Measurements from ENCODE around the gene ABCA3.

Gene ABCA3

DNA sequence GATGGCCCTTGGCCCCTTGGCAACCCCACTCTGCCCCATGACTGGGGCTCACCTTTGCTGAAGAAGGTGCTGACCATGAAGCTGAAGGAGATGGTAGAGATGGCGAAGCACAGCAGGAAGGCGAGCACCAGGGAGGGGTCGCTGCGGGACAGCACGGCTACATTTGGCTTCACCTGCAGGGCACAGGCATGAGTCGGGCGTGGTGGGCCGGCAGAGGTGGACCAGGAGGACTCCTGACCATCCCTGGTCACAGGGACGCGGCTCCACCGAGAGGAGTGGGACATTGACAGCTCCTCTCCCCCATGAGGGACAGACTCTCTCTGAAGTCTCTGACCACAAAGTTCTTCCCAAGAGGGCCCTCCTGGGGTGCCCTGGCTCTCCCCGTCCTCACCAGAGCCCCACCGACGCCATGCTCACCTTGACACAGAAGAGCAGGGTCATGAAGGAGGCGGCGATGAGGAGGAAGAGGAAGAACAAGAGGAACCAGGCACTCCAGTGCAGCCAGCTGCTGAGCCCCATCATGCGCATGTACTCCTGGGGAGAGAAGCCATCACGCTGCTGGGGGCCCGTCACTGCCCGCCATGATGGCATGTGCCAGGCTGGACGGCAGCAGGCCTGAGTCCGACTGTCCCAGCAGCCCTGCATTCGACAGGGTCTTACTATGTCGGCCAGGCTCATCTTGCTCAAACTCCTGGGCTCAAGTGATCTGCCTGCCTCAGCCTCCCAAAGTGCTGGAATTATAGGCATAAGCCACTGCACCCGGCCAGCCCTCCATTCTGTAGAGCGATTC is 23.1 kb downstream of the ABCA3 start:
- no peak for DNase-seq (ENCODE audit: low read depth in 2 of 3, low spot score in 1 of 3)

DNA sequence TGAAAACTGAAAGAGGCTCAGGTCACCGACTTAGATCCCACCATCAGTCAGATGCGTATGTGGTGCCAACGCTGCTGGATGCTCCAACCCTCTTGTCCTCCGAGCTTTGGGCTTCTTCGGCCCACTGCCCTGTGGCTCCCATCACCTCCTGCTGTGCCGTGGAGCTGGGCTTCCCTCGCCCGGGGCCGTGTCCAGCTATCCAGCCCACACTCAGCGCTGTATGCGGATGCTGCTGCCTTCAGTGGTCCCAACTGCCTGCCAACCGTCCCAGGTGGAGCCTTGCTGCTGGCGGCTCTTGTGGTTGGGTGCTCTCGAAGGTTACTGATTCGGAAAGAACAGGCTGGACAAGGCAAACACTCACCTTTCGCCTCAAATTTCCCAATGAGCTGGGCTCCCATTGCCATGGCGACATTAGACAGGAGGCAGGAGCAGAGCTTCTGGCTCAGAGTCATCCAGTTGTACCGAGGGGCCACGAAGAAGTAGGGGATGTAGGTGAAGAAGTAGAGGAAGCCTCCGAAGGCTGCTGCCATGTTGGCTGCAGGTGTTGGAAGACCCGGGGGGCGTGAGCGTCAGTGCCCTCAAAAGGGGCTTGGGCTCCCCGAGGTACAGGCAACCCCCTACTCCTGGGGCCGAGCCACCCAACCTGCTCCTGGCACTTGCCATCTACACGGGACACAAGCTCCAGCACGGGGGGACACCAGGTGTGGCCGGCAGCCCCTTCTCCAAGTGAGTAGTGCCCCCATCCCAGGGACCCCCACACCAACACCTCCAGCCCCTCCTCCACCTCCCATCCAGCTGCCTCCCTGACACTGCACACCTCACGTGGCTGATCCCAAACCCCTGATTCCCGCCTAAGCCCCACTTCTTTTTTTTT is 32.2 kb downstream of the ABCA3 start:
- no peak for DNase-seq (ENCODE audit: low read depth in 2 of 3, low spot score in 1 of 3)

DNA sequence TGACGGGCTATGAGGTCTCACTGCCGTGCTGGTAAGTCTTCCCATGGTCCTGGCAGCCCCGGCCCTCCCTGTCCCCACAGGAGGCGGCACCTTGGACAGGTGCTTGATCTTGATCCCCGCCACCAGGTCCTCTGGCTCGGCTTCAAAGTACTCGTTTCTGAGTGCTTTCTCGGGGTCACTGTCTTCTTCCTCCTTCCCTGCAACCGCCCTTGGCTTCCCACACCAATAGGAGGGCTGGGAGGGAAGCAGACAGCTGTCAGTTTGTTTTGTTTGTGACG is 40.7 kb downstream of the ABCA3 start:
- DNase-seq (ENCODE audit: low read depth in 2 of 3, low spot score in 1 of 3), result no peak

DNA sequence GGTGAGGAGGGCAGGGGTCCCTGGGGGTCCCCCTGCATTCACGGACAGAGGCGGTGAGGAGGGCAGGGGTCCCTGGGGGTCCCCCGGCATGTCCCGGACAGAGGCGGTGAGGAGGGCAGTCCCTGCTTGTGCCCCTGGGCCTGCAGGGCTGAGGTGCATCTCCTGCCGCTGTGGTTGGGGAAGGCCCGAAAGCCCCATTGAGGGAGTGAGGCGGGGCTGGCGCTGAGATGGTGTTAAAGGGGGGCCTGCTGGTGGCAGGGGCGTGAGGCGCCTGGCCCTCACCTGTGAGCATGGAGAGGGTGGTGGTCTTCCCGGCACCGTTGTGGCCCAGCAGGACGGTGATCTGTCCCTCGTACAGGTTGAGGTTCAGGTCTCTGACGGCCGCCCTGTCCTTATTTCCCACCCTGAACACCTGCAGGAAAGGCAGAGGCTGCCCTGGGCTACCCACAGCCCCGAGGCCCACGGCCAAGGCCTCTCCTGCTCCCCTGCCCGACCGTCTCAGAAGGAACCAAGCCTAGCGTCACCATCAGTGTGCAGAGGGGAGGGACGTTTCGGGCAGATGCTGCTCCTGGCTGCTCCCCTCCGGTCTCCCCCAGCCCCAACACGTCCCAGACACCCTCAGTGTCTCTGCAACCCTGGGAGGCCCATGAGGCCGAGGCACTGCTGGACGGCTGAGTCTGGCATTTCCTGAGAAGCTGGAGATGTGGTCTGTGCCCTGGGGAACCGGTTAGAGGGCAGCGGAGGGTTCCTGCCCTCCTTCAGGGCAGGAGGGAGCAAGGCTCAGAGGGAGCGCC is 41.2 kb downstream of the ABCA3 start:
- DNase-seq (ENCODE audit: low read depth in 2 of 3, low spot score in 1 of 3), result no peak

DNA sequence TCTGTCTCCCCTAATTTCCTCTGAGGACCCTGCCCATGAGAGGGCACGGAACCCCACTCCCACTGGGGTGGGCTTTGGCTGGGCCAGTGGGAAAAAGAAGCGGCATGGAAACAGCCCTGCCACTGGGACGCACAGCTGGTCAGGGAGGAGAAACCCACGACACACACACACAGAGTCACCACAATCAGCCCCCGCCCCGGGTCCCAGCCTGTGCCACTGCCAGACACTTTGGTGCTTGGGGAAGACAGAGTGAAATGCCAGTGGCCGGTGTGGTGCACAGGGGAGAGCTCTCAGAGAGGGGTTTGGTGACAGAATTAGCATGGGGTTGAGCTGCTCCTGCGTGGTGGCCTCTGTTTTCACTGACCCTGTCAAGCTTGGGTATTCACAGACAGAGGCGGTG is 41.9 kb downstream of the ABCA3 start:
- no peak for DNase-seq (ENCODE audit: low read depth in 2 of 3, low spot score in 1 of 3)

DNA sequence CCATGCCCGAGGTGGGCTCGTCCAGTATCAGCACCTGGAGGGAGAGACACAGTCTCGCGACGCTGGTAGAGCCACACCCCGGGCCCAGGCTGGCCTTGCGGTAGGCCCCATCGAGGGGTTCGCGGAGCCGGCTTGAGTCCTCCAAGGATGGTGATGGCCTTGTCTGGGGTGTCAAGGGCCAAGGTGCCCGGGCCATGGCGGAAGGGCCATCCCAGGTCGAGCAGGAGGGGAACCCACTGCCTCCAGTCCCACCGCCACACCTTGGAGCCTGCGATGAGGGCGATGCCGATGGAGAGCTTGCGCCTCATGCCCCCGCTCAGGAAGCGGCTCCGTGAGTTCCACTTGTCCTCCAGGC is 43.0 kb downstream of the ABCA3 start:
- DNase-seq (ENCODE audit: low read depth in 2 of 3, low spot score in 1 of 3), result no peak

DNA sequence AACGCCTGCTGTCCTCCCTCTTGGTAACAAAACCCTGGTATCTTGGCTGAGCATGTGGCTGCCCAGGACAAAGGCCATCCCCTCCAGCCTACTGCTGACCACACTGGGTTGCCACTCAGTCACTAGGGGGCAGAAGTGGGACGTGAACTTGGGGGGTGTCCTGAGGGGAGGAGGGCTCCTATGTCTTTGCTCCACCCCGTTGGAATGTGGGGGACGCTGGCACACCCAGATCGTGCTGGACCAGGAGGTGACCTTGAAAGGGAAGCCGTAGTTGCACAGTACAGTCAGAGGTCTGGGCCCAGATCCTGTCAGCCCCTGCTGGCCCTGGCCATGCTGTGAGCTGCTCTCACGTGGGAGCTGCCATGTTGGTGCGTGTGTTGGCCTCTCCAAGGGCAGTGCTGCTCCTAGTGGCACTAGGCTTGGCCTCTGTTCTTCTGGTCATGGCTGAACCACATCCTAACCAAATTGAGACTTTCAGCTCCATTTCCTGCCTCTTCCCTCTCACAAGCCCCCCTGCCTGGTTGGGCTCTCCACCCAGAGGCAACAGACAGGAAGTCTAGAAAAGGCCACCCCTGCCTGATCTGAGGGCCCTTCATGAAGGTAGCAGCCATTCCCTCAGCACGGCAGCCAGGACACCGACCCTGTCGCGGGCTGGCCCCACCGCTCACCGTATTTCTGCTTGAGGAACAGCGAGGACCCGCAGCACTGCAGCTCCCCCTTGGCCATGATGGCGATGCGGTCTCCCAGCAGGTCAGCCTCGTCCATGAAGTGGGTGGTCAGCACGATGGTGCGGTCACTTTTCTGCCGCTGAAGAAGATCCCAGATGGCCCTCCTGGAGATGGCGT is 43.6 kb downstream of the ABCA3 start:
- DNase-seq (ENCODE audit: low read depth in 2 of 3, low spot score in 1 of 3), result peak in 2 of 3 donors; percentile 5 to 7

DNA sequence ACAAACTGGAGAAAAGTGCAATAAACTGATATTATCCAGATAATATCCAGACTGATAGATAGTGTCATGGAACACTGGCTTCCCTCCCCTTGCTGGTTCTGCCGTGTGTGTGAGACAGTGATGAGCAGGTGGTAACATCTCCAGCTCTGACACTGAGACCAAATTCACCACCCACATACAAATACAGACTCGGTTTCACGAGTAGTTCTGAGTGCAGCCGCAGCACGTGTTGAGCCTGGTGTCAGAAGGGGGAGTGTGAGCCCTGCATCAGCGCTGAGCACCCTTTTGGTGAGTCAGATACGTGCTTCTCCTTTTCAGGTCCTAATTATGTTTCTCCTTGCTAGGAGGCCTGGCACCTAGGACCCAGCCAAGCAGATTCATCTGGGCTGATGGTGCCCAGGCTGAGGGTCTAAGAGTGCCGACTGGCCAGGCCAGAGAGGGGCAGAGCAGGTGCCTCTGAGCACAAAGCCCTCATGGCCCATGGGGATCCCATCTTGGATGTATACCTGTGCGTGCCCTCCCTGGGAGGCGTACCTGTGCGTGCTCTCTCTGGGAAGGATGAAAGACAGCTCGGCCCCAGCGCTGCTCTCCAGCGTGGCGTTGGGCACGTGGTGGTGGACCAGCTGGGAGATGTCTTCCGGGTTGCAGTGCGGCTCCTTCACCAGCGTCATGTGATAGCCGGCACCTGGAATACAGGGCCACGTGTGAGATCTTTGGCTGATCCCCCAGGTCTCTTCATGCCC is 45.3 kb downstream of the ABCA3 start:
- DNase-seq (ENCODE audit: low read depth in 2 of 3, low spot score in 1 of 3), result no peak

DNA sequence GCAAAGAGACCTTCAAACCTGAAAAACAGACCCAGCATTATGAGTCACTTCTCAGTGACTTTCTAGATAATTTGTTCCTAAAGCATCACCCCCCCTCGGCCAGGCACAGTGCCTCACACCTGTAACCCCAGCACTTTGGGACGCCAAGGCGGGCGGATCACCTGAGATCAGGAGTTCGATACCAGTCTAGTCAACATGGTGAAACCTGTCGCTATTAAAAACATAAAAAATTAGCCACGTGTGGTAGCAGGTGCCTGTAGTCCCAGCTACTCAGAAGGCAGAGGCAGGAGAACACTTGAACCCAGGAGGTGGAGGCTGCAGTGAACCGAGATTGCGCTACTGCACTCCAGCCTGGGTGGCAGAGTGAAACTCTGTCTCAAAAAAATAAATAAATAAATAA is 48.3 kb downstream of the ABCA3 start:
- DNase-seq (ENCODE audit: low read depth in 2 of 3, low spot score in 1 of 3), result no peak

DNA sequence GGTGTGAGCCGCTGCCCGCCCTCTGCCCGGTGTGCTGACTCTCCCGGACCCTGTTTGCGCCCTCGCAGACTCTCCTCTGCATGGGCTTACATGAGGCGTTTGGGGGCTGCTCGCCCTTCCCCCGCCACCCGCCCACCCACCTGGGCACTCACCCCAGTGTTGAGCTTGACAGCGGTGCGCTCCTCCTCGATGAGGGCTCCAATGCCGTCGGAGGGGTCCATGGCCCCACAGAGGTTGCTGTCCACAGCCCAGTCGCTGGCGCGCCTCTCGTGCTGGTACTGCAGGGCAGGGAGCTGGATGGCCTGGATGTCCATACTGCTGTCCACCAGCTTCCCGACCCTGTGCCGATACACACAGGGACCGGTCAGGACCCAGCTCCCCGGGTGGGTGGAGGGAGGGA is 51.2 kb downstream of the ABCA3 start:
- no peak for DNase-seq (ENCODE audit: low read depth in 2 of 3, low spot score in 1 of 3)

DNA sequence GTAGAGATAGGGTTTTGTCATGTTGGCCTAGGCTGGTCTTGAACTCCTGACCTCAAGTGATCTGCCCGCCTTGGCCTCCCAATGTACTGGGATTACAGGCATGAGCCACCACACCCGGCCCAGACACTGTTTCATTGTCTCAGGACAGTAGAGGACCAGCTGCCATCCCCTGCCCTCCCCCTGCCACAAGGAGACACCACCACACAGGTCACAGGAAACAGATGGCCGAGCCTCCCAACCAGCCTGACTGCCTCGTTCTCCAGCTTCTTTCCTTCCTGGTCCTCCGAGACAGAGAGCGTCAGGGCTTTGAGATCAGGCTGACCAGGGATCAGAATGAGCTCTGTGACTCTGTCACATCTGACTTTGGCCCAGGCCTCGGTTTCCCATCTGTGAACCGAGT is 51.8 kb downstream of the ABCA3 start:
- no peak for DNase-seq (ENCODE audit: low read depth in 2 of 3, low spot score in 1 of 3)

DNA sequence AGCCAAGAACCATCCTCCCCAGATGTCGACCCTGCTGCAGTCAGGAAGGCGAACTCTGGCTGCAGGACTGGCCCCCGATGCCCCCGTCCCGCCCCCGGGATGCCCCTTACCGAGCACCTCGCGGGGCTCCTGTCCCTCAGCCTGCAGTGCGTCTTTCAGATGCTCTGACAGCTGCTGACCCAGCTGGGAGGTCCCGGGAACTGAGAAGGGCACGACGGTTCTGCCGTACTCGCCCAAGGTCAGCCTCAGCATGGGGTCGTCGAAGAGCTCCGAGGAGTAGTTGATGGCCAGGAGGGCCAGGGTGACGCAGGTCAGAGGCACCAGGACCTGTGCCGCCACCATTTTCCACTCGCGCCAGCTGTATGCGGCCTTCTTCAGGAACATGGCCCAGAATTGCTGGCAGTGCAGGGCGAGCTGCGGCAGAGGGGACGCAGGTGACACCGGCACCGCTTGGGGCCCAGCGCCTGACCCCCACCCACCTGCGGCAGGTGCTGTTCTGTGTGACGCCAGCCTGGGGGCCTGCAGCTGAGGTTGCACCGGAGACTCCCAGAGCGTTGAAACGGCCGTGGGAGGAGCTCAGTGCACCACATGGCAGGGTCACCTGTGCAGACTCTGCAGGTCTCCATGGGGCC is 52.5 kb downstream of the ABCA3 start:
- DNase-seq (ENCODE audit: low read depth in 2 of 3, low spot score in 1 of 3), result no peak

DNA sequence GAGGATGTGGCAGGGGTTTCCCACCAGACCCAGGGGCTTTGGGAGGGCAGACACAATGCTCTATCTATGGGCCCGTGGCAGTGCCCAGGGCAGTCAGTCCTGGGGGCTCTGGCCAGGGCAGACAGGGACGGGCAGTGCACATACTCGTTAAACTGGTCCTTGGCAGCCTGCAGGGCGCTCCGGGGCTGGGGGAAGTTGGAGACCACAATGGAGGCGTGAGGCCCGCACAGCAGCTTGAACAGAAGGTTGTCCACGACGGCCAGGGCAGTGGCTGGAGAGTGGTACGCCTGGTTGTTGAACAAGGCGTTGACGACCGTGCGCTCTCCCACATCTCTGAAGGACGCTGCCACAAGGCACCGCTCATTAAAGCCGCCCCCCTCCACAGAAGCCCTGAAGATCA is 54.0 kb downstream of the ABCA3 start:
- no peak for DNase-seq (ENCODE audit: low read depth in 2 of 3, low spot score in 1 of 3)

DNA sequence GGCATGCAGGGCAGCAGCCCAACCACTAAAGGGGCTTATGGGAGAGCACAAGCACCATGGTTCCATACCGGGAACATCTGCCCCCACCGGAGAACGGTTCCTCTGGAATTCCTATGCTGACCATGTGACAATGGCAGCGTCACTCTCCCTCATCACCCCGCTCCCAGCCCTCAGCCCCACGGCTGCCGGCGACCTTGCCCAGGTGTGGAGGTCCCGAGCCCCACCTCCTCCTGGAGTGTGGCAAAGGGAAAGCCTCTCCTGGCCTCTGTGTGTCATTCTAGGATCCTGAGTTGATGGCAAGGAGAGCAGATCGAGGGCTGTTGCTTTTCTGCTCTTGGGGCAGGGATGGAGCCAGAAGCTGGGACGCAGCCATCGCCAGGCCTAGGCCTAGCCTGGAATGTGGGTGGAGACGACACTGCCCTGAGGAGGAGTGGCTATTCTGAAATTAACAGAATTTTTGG is 54.8 kb downstream of the ABCA3 start:
- DNase-seq (ENCODE audit: low read depth in 2 of 3, low spot score in 1 of 3), result no peak

DNA sequence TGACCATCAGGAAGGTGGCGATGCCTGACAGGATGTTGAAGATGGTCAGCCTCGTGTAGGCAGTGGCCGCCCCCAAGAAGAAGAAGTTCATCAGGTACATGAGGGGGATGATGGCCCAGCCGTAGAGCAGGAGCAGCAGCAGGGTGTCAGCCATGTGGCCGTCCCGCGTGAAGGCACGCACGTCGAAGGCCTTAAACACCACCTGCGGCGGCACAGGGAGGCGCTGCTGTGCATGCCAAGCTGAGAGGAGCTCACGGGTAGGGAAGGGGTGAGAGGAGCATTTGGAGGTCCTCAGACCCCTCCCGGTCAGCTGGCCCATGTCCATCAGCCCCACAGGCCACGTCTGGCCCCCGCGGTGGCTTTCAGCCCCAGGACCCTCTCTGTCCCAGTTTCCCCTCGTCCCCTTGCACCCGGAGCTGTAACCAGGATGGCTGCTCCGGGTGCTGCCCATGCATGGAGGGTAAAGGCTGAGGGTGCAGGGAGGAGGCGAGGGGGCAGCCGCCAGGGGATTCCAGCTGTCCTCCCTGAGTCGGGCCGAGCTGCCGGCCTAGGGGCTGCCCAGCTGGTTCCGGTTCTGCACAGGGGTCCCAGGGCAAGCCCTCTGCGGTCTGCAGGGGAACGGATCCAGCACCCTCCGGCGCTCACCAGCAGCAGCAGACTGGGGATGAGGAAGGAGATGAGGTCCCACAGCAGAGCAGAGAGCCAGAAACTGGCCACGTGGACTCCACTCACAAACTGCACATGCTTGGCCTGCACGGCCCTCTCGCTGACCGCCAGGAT is 55.5 kb downstream of the ABCA3 start:
- no peak for DNase-seq (ENCODE audit: low read depth in 2 of 3, low spot score in 1 of 3)

DNA sequence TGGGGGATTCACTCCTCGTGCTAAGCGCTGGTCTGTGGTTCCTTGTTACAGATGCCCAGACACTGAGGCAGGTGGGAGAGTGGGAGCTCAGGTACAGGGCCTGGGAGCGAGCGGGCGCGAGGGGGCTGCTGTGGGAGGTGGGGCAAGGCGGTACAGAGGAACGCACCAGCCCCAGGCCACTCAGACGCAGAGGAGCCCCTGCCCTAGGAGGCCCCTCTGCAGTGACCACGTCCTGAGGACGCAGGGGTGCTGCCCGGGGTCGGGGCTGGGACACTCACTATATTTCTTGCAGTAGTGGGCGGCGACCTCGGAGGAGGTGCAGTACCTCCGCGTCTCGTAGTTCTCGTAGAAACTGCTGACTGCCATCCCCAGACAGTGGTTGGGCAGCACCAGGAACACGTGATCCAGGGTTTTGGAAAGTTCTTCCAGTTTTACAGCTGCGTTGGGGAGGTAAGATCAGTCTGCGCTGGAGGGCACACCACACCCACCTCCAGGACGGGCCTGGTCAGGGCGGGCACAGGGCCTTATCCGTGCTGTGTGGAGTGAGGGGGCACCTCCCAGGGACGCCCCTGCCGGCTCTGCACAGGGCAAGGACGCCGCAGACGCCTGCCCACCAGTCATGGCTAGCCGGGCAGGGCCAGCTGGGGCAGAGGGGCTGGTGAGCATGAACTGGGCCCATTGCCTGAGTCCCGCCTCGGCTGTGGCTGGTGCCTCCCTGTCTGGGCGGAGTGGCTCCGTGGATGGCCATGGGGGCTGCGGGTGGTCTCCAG is 56.3 kb downstream of the ABCA3 start:
- no peak for DNase-seq (ENCODE audit: low read depth in 2 of 3, low spot score in 1 of 3)

DNA sequence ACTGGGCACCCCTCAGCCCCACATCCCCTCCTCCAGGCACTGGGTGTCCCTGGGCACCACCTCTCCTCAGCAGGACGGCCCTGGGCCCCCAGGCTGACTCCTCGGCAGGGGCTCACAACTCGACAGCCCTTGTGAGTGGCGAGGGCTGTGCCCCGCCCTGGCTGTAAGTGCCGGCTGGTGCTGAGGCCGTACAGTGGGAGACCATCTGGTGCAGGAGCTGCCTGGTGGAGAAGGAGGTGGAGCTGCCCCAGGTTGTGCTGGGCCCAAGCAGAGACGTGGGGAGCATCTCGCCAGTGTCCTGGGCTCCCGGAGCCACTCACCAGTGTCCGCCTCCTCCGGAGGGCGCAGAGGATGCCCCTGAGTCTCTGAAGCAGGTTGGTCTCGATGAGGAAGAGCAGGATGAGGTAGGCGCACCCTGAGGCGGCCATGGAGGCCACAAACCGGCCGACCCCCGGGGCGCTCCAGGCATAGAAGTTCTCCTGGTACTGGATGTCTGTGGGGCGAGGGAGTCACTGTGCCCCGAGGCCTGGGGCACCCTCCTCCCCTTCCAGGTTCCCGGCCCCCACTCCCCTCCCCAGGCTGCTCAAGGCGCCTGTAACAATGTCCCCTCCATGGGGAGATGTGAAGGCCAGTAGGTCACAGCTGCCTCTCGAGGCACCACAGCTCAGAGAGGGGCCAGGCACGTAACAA is 57.5 kb downstream of the ABCA3 start:
- DNase-seq (ENCODE audit: low read depth in 2 of 3, low spot score in 1 of 3), result no peak

DNA sequence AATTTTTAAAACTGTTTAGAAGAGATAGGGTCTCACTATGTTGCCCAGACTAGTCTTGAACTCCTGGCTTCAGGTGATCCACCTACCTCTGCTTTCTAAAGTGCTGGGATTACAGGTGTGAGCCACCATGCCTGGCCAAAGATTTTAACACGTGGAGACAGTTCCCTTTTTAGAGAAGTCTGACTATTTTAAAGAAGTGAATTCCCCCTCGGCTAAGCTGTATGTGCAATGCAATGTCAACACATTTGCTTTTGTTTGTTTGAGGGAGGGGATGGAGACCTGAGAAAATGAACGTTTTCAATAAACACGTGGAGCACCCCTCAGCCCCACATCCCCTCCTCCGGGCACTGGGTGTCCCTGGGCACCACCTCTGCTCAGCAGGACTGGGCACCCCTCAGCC is 58.3 kb downstream of the ABCA3 start:
- DNase-seq (ENCODE audit: low read depth in 2 of 3, low spot score in 1 of 3), result no peak

All from stimulated activated CD4-positive, alpha-beta T cell treated with anti-CD3 and anti-CD28 coated beads, Interleukin-12 subunit alpha, Interleukin-12 subunit beta, amount 100 ng/mL, for 48 hours (primary cell).